HEK293T (cell line): Measurements from ENCODE around the gene OR6Y1.

Experiments used
- ARNT ChIP-seq: fragments of 450-650 bp; IDR thresholded peaks from 2 replicates; pipeline ENCODE4 v1.6.1; 2017; ENCODE audit warnings: mild to moderate bottlenecking
- BHLHE40 ChIP-seq: fragments of 450-650 bp; IDR thresholded peaks from 2 replicates; pipeline ENCODE4 v1.6.1; 2016; ENCODE audit warnings: mild to moderate bottlenecking, moderate library complexity, borderline replicate concordance
- CTBP1 ChIP-seq: fragments of 450-650 bp; IDR thresholded peaks from 2 replicates; pipeline ENCODE4 v1.6.1; 2016; ENCODE audit warnings: borderline replicate concordance
- ELF4 ChIP-seq: fragments of 450-650 bp; IDR thresholded peaks from 2 replicates; pipeline ENCODE4 v1.6.1; 2017; ENCODE audit warnings: antibody characterized with exemption
- FOXA1 ChIP-seq: fragments of 450-650 bp; IDR thresholded peaks from 2 replicates; pipeline ENCODE4 v1.6.1; 2016; ENCODE audit warnings: mild to moderate bottlenecking
- FOXK2 ChIP-seq: fragments of 450-650 bp; IDR thresholded peaks from 2 replicates; pipeline ENCODE4 v1.6.1; 2016; ENCODE audit warnings: mild to moderate bottlenecking
- FOXM1 ChIP-seq: fragments of 450-650 bp; IDR thresholded peaks from 2 replicates; pipeline ENCODE4 v1.6.1; 2017; ENCODE audit warnings: mild to moderate bottlenecking, borderline replicate concordance
- LEF1 ChIP-seq: fragments of 450-650 bp; IDR thresholded peaks from 2 replicates; pipeline ENCODE4 v1.6.1; 2017; ENCODE audit warnings: mild to moderate bottlenecking, borderline replicate concordance
- NFRKB ChIP-seq: fragments of 450-650 bp; IDR thresholded peaks from 2 replicates; pipeline ENCODE4 v1.6.1; 2016; ENCODE audit warnings: mild to moderate bottlenecking, moderate library complexity
- PKNOX1 ChIP-seq: fragments of 450-650 bp; IDR thresholded peaks from 2 replicates; pipeline ENCODE4 v1.6.1; 2016
- SP1 ChIP-seq: fragments of 450-650 bp; IDR thresholded peaks from 2 replicates; pipeline ENCODE4 v1.6.1; 2017
- TARDBP ChIP-seq: fragments of 450-650 bp; IDR thresholded peaks from 2 replicates; pipeline ENCODE4 v1.6.1; 2016

- no peak for TF ChIP-seq FOXK2
- no peak for TF ChIP-seq TARDBP
- TF ChIP-seq ARNT = no peak
- no peak for TF ChIP-seq SP1
- no peak for TF ChIP-seq CTBP1
- TF ChIP-seq FOXA1 = no peak
- TF ChIP-seq NFRKB = no peak
- TF ChIP-seq PKNOX1 = no peak
- TF ChIP-seq BHLHE40 = no peak
- TF ChIP-seq LEF1 = no peak
- no peak for TF ChIP-seq FOXM1
- TF ChIP-seq ELF4 = no peak
Measured at GRCh38 chr1:158509471-158510156, 44.6 kb downstream of the OR6Y1 start.
